ENCODE data around the gene OR12D2.
"Not testable (repeated sequence)": the region's sequence is repeated elsewhere in the genome, so short reads cannot be mapped to it uniquely, and the experiment has no call there.

OR12D2 gene

GRCh38 chr6:29395331-29395730 is at the start of gene OR12D2:
OR12D2 (plus strand) TSS chr6:29395631; CDS start chr6:29396700, 1,069 bp downstream.
- no peak for DNase-seq

- DNase-seq = not testable (repeated sequence)
Observed at GRCh38 chr6:29349348-29349747, 46.1 kb upstream of the OR12D2 start.

- DNase-seq = no peak
Observed at GRCh38 chr6:29354980-29355379, 40.5 kb upstream of the OR12D2 start.

- DNase-seq = no peak
Observed at GRCh38 chr6:29355603-29356002, 39.8 kb upstream of the OR12D2 start.

GRCh38 chr6:29368765-29369164 is 26.7 kb upstream of the OR12D2 start, which contains the start of gene OR5V1:
OR5V1 (minus strand) TSS chr6:29368865; CDS start chr6:29356195, 12,670 bp downstream.
- DNase-seq = no peak

- DNase-seq = no peak
Observed at GRCh38 chr6:29375191-29375590, 20.2 kb upstream of the OR12D2 start, which contains the start of gene OR12D3. OR12D3 (minus strand) TSS chr6:29375291; CDS start chr6:29375287, 4 bp downstream.

GRCh38 chr6:29376003-29376402 is 19.4 kb upstream of the OR12D2 start:
- DNase-seq = no peak

GRCh38 chr6:29388533-29388932 is 6.9 kb upstream of the OR12D2 start:
- DNase-seq = no peak

- no peak for DNase-seq
Observed at GRCh38 chr6:29399525-29399924, 4.1 kb downstream of the OR12D2 start.

- DNase-seq = no peak
Observed at GRCh38 chr6:29403801-29404200, 8.4 kb downstream of the OR12D2 start.

GRCh38 chr6:29414588-29414987 is 19.2 kb downstream of the OR12D2 start, which contains the start of gene OR12D1:
OR12D1 (plus strand) TSS chr6:29414928.
- DNase-seq = no peak

GRCh38 chr6:29419516-29419915 is 24.1 kb downstream of the OR12D2 start:
- no peak for DNase-seq

GRCh38 chr6:29424168-29424567 is 28.7 kb downstream of the OR12D2 start:
- no peak for DNase-seq

- DNase-seq = no peak
Observed at GRCh38 chr6:29424575-29424974, 29.1 kb downstream of the OR12D2 start.

GRCh38 chr6:29425075-29425474 is 29.6 kb downstream of the OR12D2 start:
- DNase-seq = no peak

- no peak for DNase-seq
Observed at GRCh38 chr6:29426654-29427053, 31.2 kb downstream of the OR12D2 start.

- DNase-seq = not testable (repeated sequence)
Observed at GRCh38 chr6:29436730-29437129, 41.3 kb downstream of the OR12D2 start.

- DNase-seq = no peak
Observed at GRCh38 chr6:29439006-29439405, 43.6 kb downstream of the OR12D2 start, which contains the start of gene OR10C1. OR10C1 (plus strand) TSS chr6:29439306; CDS start chr6:29440016, 710 bp downstream.

GRCh38 chr6:29442719-29443118 is 47.3 kb downstream of the OR12D2 start:
- DNase-seq = no peak

- DNase-seq = not testable (repeated sequence)
Observed at GRCh38 chr6:29444031-29444430, 48.6 kb downstream of the OR12D2 start.

Data from NK-92 treated with Interleukin-12 subunit alpha and Interleukin-12 subunit beta, amount 100 ng/mL, for 24 hours (cell line).